ENCODE measurements around the gene NPRL2.

DNA sequence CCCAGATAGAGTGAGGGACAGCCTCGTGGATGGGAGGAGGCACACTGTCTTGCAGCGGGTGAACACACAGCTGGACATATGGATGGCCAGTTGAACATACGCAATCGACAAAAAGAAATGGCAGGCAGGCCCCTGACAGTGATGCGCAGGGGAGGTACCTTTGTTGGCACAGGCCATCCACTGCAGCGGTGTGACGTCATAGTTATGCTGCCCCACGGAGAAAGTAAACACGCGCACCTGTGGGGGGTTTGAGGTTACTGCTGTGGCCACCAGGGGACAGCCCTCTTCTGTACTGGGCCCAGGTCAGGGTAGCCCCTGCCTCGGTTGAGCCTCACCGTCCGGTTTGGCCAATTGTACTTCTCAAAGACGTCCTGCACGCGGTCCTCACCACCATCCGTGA, 28.2 kb upstream of the NPRL2 start:
- TF ChIP-seq, protein P1, sequence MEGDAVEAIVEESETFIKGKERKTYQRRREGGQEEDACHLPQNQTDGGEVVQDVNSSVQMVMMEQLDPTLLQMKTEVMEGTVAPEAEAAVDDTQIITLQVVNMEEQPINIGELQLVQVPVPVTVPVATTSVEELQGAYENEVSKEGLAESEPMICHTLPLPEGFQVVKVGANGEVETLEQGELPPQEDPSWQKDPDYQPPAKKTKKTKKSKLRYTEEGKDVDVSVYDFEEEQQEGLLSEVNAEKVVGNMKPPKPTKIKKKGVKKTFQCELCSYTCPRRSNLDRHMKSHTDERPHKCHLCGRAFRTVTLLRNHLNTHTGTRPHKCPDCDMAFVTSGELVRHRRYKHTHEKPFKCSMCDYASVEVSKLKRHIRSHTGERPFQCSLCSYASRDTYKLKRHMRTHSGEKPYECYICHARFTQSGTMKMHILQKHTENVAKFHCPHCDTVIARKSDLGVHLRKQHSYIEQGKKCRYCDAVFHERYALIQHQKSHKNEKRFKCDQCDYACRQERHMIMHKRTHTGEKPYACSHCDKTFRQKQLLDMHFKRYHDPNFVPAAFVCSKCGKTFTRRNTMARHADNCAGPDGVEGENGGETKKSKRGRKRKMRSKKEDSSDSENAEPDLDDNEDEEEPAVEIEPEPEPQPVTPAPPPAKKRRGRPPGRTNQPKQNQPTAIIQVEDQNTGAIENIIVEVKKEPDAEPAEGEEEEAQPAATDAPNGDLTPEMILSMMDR (IDR thresholded peaks at IDR 0.05) = no peak
- TF ChIP-seq POLR2A (IDR thresholded peaks at IDR 0.05) = no peak

Data from body of pancreas (tissue), 4 donors.